Loucy (cell line): Measurements from ENCODE around the gene C10orf71.
A peak's percentile ranks its signal among the peaks of the same experiment; 100 is the strongest.

Source experiments
- H2AFZ ChIP-seq: fragments of 200-600 bp; sonication (generic); 2 replicates; pipeline ENCODE4 v1.6.0; 2016; ENCODE audit warnings: antibody characterized with exemption, mild to moderate bottlenecking, low read length, moderate library complexity
- H3F3A ChIP-seq: fragments of 200-600 bp; 2 replicates; pipeline ENCODE4 v1.6.0; 2016; ENCODE audit warnings: antibody characterized with exemption, low read depth, mild to moderate bottlenecking
- H3K27me3 ChIP-seq: fragments of 200-600 bp; sonication (generic); 2 replicates; pipeline ENCODE4 v1.6.1; 2014; ENCODE audit warnings: low read length, mild to moderate bottlenecking; ENCODE audit not compliant: insufficient read depth, poor library complexity, severe bottlenecking
- H3K36me3 ChIP-seq: fragments of 200-600 bp; sonication (generic); 2 replicates; pipeline ENCODE4 v1.6.1; 2016; ENCODE audit warnings: low read length; ENCODE audit not compliant: insufficient read depth
- H3K4me1 ChIP-seq: fragments of 200-600 bp; sonication (generic); 2 replicates; pipeline ENCODE4 v1.5.1; 2014; ENCODE audit warnings: low read length, mild to moderate bottlenecking; ENCODE audit not compliant: insufficient read depth, poor library complexity, severe bottlenecking
- H3K4me2 ChIP-seq: fragments of 200-600 bp; sonication (generic); 2 replicates; pipeline ENCODE4 v1.6.0; 2014; ENCODE audit warnings: antibody characterized with exemption, low read length, low read depth, mild to moderate bottlenecking; ENCODE audit not compliant: poor library complexity, severe bottlenecking
- H3K4me3 ChIP-seq: fragments of 200-600 bp; sonication (generic); 2 replicates; pipeline ENCODE4 v1.5.1; 2014; ENCODE audit warnings: low read length, mild to moderate bottlenecking, mixed read lengths; ENCODE audit not compliant: poor library complexity, severe bottlenecking
- H3K79me2 ChIP-seq: fragments of 200-600 bp; sonication (generic); 2 replicates; pipeline ENCODE4 v1.6.1; 2014; ENCODE audit warnings: low read length; ENCODE audit not compliant: insufficient read depth
- H3K9ac ChIP-seq: fragments of 200-600 bp; sonication (generic); 2 replicates; pipeline ENCODE4 v1.6.0; 2014; ENCODE audit warnings: mild to moderate bottlenecking, low read depth, low read length, moderate library complexity; ENCODE audit not compliant: poor library complexity, severe bottlenecking
- H3K9me2 ChIP-seq: fragments of 200-600 bp; sonication (generic); replicated peaks from 2 replicates; pipeline ENCODE4 v1.6.1; 2016; ENCODE audit warnings: low read depth, low read length, mixed read lengths
- H3K9me3 ChIP-seq: fragments of 200-600 bp; sonication (generic); 2 replicates; pipeline ENCODE4 v1.6.1; 2014; ENCODE audit warnings: mild to moderate bottlenecking, antibody characterized with exemption, low read length, low read depth; ENCODE audit not compliant: insufficient read depth
- H4K20me1 ChIP-seq: fragments of 200-600 bp; sonication (generic); 2 replicates; pipeline ENCODE4 v1.6.0; 2014; ENCODE audit warnings: antibody characterized with exemption, low read length, mild to moderate bottlenecking; ENCODE audit not compliant: insufficient read depth, poor library complexity, severe bottlenecking
- EZH2phosphoT487 ChIP-seq: fragments of 200-600 bp; IDR thresholded peaks from 2 replicates; pipeline ENCODE4 v1.6.1; 2018; ENCODE audit warnings: antibody characterized with exemption, mild to moderate bottlenecking, moderate library complexity, borderline replicate concordance
- TF ChIP-seq, protein P1 (sequence below): fragments of 200-600 bp; sonication (generic); conservative IDR thresholded peaks from 2 replicates; pipeline ENCODE4 v1.5.1; 2014; ENCODE audit warnings: mild to moderate bottlenecking, antibody characterized with exemption, low read length

The C10orf71 gene

DNA sequence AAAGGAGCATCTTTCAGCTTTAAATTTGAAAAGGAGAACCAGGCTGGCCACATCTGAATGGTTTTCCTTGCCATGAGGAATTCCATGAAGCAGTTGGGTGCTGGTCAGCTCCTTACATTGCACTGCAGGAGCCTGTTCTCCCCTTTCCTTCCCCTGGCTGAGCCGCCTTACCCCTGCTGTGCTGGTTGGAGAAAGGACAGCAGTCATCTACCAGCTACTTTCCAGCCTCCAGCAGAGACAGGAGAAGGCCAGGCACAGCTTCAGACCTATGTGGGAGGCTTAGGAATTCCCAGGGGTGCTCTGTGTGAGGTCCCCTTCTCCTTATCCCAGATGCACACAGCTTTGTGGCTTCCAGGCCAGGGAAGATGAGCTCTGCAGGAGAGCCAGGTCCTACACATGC, 4.7 kb downstream of the C10orf71 start:
- Histone ChIP-seq H3K79me2 (no peaks in the 10 kb centered on the region), H4K20me1 (no peaks in the 10 kb centered on the region), H3K4me2 (no peak overlapping the region), H3K36me3 (no peaks in the 10 kb centered on the region), H3K9me2 (no peaks in the 10 kb centered on the region), H3K4me1 (peaks cover 34% of the 10 kb centered on the region), H3K4me3 (no peak overlapping the region), H3K9ac (no peak overlapping the region), H3F3A (no peaks in the 10 kb centered on the region), H3K27me3 (no peaks in the 10 kb centered on the region), H3K9me3 (no peaks in the 10 kb centered on the region), H2AFZ (no peak overlapping the region)
- TF ChIP-seq EZH2phosphoT487: no peak
- TF ChIP-seq, protein P1, sequence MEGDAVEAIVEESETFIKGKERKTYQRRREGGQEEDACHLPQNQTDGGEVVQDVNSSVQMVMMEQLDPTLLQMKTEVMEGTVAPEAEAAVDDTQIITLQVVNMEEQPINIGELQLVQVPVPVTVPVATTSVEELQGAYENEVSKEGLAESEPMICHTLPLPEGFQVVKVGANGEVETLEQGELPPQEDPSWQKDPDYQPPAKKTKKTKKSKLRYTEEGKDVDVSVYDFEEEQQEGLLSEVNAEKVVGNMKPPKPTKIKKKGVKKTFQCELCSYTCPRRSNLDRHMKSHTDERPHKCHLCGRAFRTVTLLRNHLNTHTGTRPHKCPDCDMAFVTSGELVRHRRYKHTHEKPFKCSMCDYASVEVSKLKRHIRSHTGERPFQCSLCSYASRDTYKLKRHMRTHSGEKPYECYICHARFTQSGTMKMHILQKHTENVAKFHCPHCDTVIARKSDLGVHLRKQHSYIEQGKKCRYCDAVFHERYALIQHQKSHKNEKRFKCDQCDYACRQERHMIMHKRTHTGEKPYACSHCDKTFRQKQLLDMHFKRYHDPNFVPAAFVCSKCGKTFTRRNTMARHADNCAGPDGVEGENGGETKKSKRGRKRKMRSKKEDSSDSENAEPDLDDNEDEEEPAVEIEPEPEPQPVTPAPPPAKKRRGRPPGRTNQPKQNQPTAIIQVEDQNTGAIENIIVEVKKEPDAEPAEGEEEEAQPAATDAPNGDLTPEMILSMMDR: no peak

DNA sequence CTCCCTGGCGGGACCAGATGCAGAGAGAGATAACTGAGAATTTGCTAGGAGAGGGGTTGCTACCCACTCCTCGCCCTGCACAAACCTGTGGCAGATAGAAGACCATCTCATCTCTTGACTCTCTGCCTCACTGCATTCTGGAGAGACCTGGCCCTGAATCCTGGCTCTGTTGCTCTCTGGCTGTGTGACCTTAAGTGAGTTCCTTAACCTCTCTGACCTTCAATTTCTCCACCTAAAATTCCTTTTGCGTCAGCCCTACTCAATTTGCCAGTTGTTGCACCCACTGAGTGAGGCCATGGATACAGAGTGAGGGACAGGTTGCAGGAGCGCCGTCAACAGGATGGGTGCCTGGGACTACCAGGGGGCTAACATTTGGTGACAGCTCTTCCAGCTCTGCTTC, 5.2 kb downstream of the C10orf71 start:
- Histone ChIP-seq H3F3A (no peaks in the 10 kb centered on the region), H3K4me3 (no peak overlapping the region), H3K4me1 (peaks cover 38% of the 10 kb centered on the region), H3K4me2 (no peak overlapping the region), H3K9me3 (no peaks in the 10 kb centered on the region), H4K20me1 (no peaks in the 10 kb centered on the region), H3K9me2 (no peaks in the 10 kb centered on the region), H3K79me2 (no peaks in the 10 kb centered on the region), H3K36me3 (no peaks in the 10 kb centered on the region), H3K9ac (no peak overlapping the region), H2AFZ (no peak overlapping the region), H3K27me3 (no peaks in the 10 kb centered on the region)
- TF ChIP-seq EZH2phosphoT487: no peak
- TF ChIP-seq, protein P1: no peak

DNA sequence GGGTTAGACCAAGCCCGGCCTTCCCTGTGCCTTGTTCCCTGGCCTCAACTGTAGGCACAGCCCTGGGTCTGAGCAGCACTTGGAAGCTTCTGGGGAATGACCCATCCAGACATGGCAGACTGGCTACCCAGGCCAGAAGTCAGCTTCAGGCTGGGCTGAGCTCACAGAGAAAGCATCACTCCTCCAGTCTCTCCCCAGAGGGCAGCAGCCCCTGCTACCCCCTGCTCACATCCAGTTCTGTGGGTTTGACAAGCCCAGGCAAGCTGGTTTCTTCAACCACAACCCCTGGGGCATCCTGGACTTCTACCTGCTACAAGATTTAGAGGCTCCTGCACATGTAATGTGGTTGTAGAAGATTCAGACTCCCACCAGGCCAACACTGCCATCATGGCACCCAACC, 9.0 kb downstream of the C10orf71 start:
- Histone ChIP-seq H3K4me2 (peak overlapping the region; percentile 7), H3K4me1 (peaks cover 50% of the 10 kb centered on the region), H2AFZ (no peak overlapping the region), H3K9me2 (no peaks in the 10 kb centered on the region), H3K4me3 (no peak overlapping the region), H4K20me1 (no peaks in the 10 kb centered on the region), H3K79me2 (no peaks in the 10 kb centered on the region), H3K9me3 (no peaks in the 10 kb centered on the region), H3K36me3 (no peaks in the 10 kb centered on the region), H3K9ac (peak overlapping the region; percentile 45), H3K27me3 (no peaks in the 10 kb centered on the region), H3F3A (peaks cover 9% of the 10 kb centered on the region)
- no peak for TF ChIP-seq EZH2phosphoT487
- TF ChIP-seq, protein P1: peak; percentile 56
